Astrocyte (in vitro differentiated cells and primary cell): ENCODE measurements around the gene CABP7. TPM values are rescaled to one million over a fixed set of nuclear protein-coding genes. Genes with fewer than 3 reads are reported as not detected.

Experiments used
- DNase-seq: peaks from one replicate; pipeline ENCODE4 v3.0.0-alpha.2; 2010; ENCODE audit warnings: low read depth
- FAIRE-seq: peaks from 2 replicates; lab custom pipeline; 2011; peaks lifted over from hg19 to GRCh38; lab: Jason Lieb, UNC
- H2AFZ ChIP-seq: 2 replicates; pipeline ENCODE4 v1.6.0; 2012; ENCODE audit warnings: low read depth, low read length, inconsistent platforms
- H3K27ac ChIP-seq: 2 replicates; pipeline ENCODE4 v1.5.1; 2011; ENCODE audit warnings: low read depth, low read length, inconsistent platforms
- H3K27me3 ChIP-seq: 2 replicates; pipeline ENCODE4 v1.6.0; 2011; ENCODE audit warnings: low read length, inconsistent platforms; ENCODE audit not compliant: insufficient read depth
- H3K36me3 ChIP-seq: 2 replicates; pipeline ENCODE4 v1.5.1; 2011; ENCODE audit warnings: low read length, inconsistent platforms; ENCODE audit not compliant: insufficient read depth
- H3K4me1 ChIP-seq: 2 replicates; pipeline ENCODE4 v1.5.1; 2011; ENCODE audit warnings: low read length, inconsistent platforms; ENCODE audit not compliant: insufficient read depth
- H3K4me2 ChIP-seq: 2 replicates; pipeline ENCODE4 v1.6.0; 2012; ENCODE audit warnings: low read length, inconsistent platforms
- H3K4me3 ChIP-seq: 2 replicates; pipeline ENCODE4 v1.5.1; 2011; ENCODE audit warnings: low read depth, mild to moderate bottlenecking, low read length, inconsistent platforms; ENCODE audit not compliant: insufficient read depth
- H3K79me2 ChIP-seq: 2 replicates; pipeline ENCODE4 v1.6.0; 2012; ENCODE audit warnings: mild to moderate bottlenecking, low read length, inconsistent platforms; ENCODE audit not compliant: insufficient read depth
- H3K9ac ChIP-seq: 2 replicates; pipeline ENCODE4 v1.6.0; 2012; ENCODE audit warnings: mild to moderate bottlenecking, low read length, inconsistent platforms
- H3K9me3 ChIP-seq: 2 replicates; pipeline ENCODE4 v1.5.1; 2012; ENCODE audit warnings: low read depth, mild to moderate bottlenecking, low read length, inconsistent platforms; ENCODE audit not compliant: insufficient read depth
- H4K20me1 ChIP-seq: 2 replicates; pipeline ENCODE4 v1.6.0; 2012; ENCODE audit warnings: low read length, inconsistent platforms; ENCODE audit not compliant: insufficient read depth
- H3K27ac Mint-ChIP-seq: one replicate; pipeline ENCODE4 v1.8.0; 2021; ENCODE audit warnings: mild to moderate bottlenecking, mixed read lengths; ENCODE audit not compliant: unreplicated experiment
- H3K27me3 Mint-ChIP-seq: one replicate; pipeline ENCODE4 v1.8.0; 2021; ENCODE audit warnings: low read depth, mixed read lengths; ENCODE audit not compliant: unreplicated experiment
- H3K36me3 Mint-ChIP-seq: one replicate; pipeline ENCODE4 v1.8.0; 2021; ENCODE audit warnings: low read depth, mixed read lengths; ENCODE audit not compliant: unreplicated experiment
- H3K4me1 Mint-ChIP-seq: one replicate; pipeline ENCODE4 v1.8.0; 2021; ENCODE audit warnings: low read depth, mixed read lengths; ENCODE audit not compliant: unreplicated experiment
- H3K4me3 Mint-ChIP-seq: one replicate; pipeline ENCODE4 v1.8.0; 2021; ENCODE audit warnings: mild to moderate bottlenecking, moderate library complexity, mixed read lengths; ENCODE audit not compliant: unreplicated experiment
- H3K9me3 Mint-ChIP-seq: one replicate; pipeline ENCODE4 v1.8.0; 2021; ENCODE audit warnings: mild to moderate bottlenecking, mixed read lengths; ENCODE audit not compliant: unreplicated experiment
- EZH2 ChIP-seq: IDR thresholded peaks from 2 replicates; pipeline ENCODE4 v1.6.1; 2012; ENCODE audit warnings: mild to moderate bottlenecking, low read length, inconsistent platforms; ENCODE audit not compliant: insufficient read depth
- total RNA-seq: library from RNA; stranded (reverse); gene quantifications from 2 replicates; pipeline ENCODE4 v1.2.1, GENCODE V29; 2021
- TF ChIP-seq, protein P1 (sequence below): IDR thresholded peaks from 2 replicates; pipeline ENCODE4 v1.5.1; 2011; ENCODE audit warnings: low read depth, mild to moderate bottlenecking, inconsistent platforms, low read length, moderate library complexity; ENCODE audit not compliant: insufficient read depth

CABP7 gene
- total RNA-seq, 1 donor from 2014 or later = not detected

- Histone ChIP-seq H3K27ac (no peak overlapping the region), H3K27me3 (no peaks in the 10 kb centered on the region), H3K36me3 (peaks cover 68% of the 10 kb centered on the region), H3K9ac (no peak overlapping the region), H3K79me2 (peaks cover 2% of the 10 kb centered on the region), H3K4me3 (no peak overlapping the region), H3K4me2 (no peak overlapping the region), H4K20me1 (peaks cover 22% of the 10 kb centered on the region), H2AFZ (no peak overlapping the region), H3K9me3 (no peaks in the 10 kb centered on the region), H3K4me1 (no peaks in the 10 kb centered on the region)
- no peak overlapping the region for H3K4me3 Mint-ChIP-seq
- FAIRE-seq = no peak
- no peak overlapping the region for H3K27ac Mint-ChIP-seq
- H3K27me3 Mint-ChIP-seq = no peaks in the 10 kb centered on the region
- no peaks in the 10 kb centered on the region for H3K9me3 Mint-ChIP-seq
- no peak for DNase-seq
- H3K4me1 Mint-ChIP-seq = no peaks in the 10 kb centered on the region
- TF ChIP-seq, protein P1, sequence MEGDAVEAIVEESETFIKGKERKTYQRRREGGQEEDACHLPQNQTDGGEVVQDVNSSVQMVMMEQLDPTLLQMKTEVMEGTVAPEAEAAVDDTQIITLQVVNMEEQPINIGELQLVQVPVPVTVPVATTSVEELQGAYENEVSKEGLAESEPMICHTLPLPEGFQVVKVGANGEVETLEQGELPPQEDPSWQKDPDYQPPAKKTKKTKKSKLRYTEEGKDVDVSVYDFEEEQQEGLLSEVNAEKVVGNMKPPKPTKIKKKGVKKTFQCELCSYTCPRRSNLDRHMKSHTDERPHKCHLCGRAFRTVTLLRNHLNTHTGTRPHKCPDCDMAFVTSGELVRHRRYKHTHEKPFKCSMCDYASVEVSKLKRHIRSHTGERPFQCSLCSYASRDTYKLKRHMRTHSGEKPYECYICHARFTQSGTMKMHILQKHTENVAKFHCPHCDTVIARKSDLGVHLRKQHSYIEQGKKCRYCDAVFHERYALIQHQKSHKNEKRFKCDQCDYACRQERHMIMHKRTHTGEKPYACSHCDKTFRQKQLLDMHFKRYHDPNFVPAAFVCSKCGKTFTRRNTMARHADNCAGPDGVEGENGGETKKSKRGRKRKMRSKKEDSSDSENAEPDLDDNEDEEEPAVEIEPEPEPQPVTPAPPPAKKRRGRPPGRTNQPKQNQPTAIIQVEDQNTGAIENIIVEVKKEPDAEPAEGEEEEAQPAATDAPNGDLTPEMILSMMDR = no peak
- TF ChIP-seq EZH2 = no peak
- H3K36me3 Mint-ChIP-seq = peaks cover 31% of the 10 kb centered on the region
These were observed 46.3 kb upstream of the CABP7 start for GRCh38 chr22:29673361-29674066.

- Mint-ChIP-seq H3K27me3 (no peaks in the 10 kb centered on the region), H3K4me1 (no peaks in the 10 kb centered on the region), H3K36me3 (peaks cover 28% of the 10 kb centered on the region), H3K27ac (no peak overlapping the region), H3K9me3 (no peaks in the 10 kb centered on the region), H3K4me3 (no peak overlapping the region)
- Histone ChIP-seq H3K4me2 (no peak overlapping the region), H3K4me3 (no peak overlapping the region), H3K27me3 (no peaks in the 10 kb centered on the region), H3K36me3 (peaks cover 68% of the 10 kb centered on the region), H3K9ac (no peak overlapping the region), H3K9me3 (no peaks in the 10 kb centered on the region), H3K4me1 (no peaks in the 10 kb centered on the region), H2AFZ (no peak overlapping the region), H4K20me1 (peaks cover 17% of the 10 kb centered on the region), H3K79me2 (no peaks in the 10 kb centered on the region), H3K27ac (no peak overlapping the region)
- no peak for TF ChIP-seq EZH2
- TF ChIP-seq, protein P1 = no peak
- no peak for FAIRE-seq
- DNase-seq = no peak
These were observed 45.7 kb upstream of the CABP7 start for GRCh38 chr22:29674121-29674520.

- no peak for TF ChIP-seq EZH2
- TF ChIP-seq, protein P1 = no peak
- Mint-ChIP-seq H3K36me3 (peaks cover 17% of the 10 kb centered on the region), H3K4me3 (no peak overlapping the region), H3K27me3 (no peaks in the 10 kb centered on the region), H3K4me1 (no peaks in the 10 kb centered on the region), H3K27ac (no peak overlapping the region), H3K9me3 (no peaks in the 10 kb centered on the region)
- DNase-seq = no peak
- Histone ChIP-seq H3K9ac (no peak overlapping the region), H3K27me3 (no peaks in the 10 kb centered on the region), H3K79me2 (peaks cover 2% of the 10 kb centered on the region), H3K27ac (no peak overlapping the region), H3K9me3 (no peaks in the 10 kb centered on the region), H4K20me1 (peaks cover 9% of the 10 kb centered on the region), H3K4me2 (no peak overlapping the region), H3K4me3 (no peak overlapping the region), H3K4me1 (no peaks in the 10 kb centered on the region), H2AFZ (no peak overlapping the region), H3K36me3 (peaks cover 75% of the 10 kb centered on the region)
- FAIRE-seq = no peak
These were observed 40.5 kb upstream of the CABP7 start for GRCh38 chr22:29679316-29679715.
